H9 (cell line): ENCODE results near the gene KIF14. TPM values are rescaled to one million over a fixed set of nuclear protein-coding genes. Genes with fewer than 3 reads are reported as not detected.

Experiments used
- DNase-seq: peaks from one replicate; pipeline ENCODE4 v3.0.0-alpha.2; 2017
- H2AFZ ChIP-seq: one replicate; pipeline ENCODE4 v1.6.1; 2013; ENCODE audit warnings: mild to moderate bottlenecking, low read length, control low read depth, moderate library complexity
- H2AK5ac ChIP-seq: 2 replicates; pipeline ENCODE4 v1.6.1; 2013; ENCODE audit warnings: low read length, control low read depth, mixed read lengths; ENCODE audit not compliant: insufficient read length
- H2BK120ac ChIP-seq: one replicate; pipeline ENCODE4 v1.6.1; 2013; ENCODE audit warnings: low read depth, mild to moderate bottlenecking, low read length, control low read depth, inconsistent platforms; ENCODE audit not compliant: poor library complexity, severe bottlenecking
- H2BK12ac ChIP-seq: 2 replicates; pipeline ENCODE4 v1.6.1; 2013; ENCODE audit warnings: low read length, control low read depth, mixed read lengths, low read depth; ENCODE audit not compliant: insufficient read length
- H2BK15ac ChIP-seq: 2 replicates; pipeline ENCODE4 v1.6.1; 2013; ENCODE audit warnings: low read depth, low read length, control low read depth
- H2BK20ac ChIP-seq: one replicate; pipeline ENCODE4 v1.6.1; 2013; ENCODE audit warnings: low read depth, mild to moderate bottlenecking, low read length, control low read depth, inconsistent platforms; ENCODE audit not compliant: poor library complexity, severe bottlenecking
- H2BK5ac ChIP-seq: 2 replicates; pipeline ENCODE4 v1.6.1; 2013; ENCODE audit warnings: low read length, control low read depth, mixed read lengths; ENCODE audit not compliant: insufficient read length
- H3K14ac ChIP-seq: 2 replicates; pipeline ENCODE4 v1.6.1; 2013; ENCODE audit warnings: low read length, control low read depth; ENCODE audit not compliant: insufficient read depth
- H3K18ac ChIP-seq: 2 replicates; pipeline ENCODE4 v1.6.1; 2013; ENCODE audit warnings: low read depth, mild to moderate bottlenecking, mixed read lengths, low read length, control low read depth; ENCODE audit not compliant: insufficient read length
- H3K23ac ChIP-seq: 2 replicates; pipeline ENCODE4 v1.6.1; 2013; ENCODE audit warnings: low read length, control low read depth, mixed read lengths, low read depth; ENCODE audit not compliant: insufficient read length
- H3K23me2 ChIP-seq: 2 replicates; pipeline ENCODE4 v1.6.1; 2013; ENCODE audit warnings: low read depth, mild to moderate bottlenecking, mixed read lengths, low read length, control low read depth; ENCODE audit not compliant: insufficient read length, poor library complexity, severe bottlenecking
- H3K27ac ChIP-seq: 2 replicates; pipeline ENCODE4 v1.5.1; 2013; ENCODE audit warnings: low read length, control low read depth, mixed read lengths, low read depth; ENCODE audit not compliant: insufficient read length
- H3K27me3 ChIP-seq: 2 replicates; pipeline ENCODE4 v1.6.1; 2013; ENCODE audit warnings: low read length, control low read depth, inconsistent platforms; ENCODE audit not compliant: insufficient read depth
- H3K4ac ChIP-seq: 2 replicates; pipeline ENCODE4 v1.6.1; 2013; ENCODE audit warnings: low read depth, mild to moderate bottlenecking, control low read depth, inconsistent platforms, low read length, moderate library complexity
- H3K4me1 ChIP-seq: 2 replicates; pipeline ENCODE4 v1.6.1; 2013; ENCODE audit warnings: low read length, control low read depth, inconsistent platforms; ENCODE audit not compliant: insufficient read depth
- H3K4me2 ChIP-seq: 2 replicates; pipeline ENCODE4 v1.6.1; 2013; ENCODE audit warnings: low read length, control low read depth, mixed read lengths; ENCODE audit not compliant: insufficient read length, insufficient read depth
- H3K56ac ChIP-seq: 2 replicates; pipeline ENCODE4 v1.6.1; 2013; ENCODE audit warnings: low read depth, mild to moderate bottlenecking, mixed read lengths, low read length, control low read depth; ENCODE audit not compliant: insufficient read length
- H3K79me1 ChIP-seq: 2 replicates; pipeline ENCODE4 v1.6.1; 2013; ENCODE audit warnings: low read depth, mild to moderate bottlenecking, moderate library complexity, low read length, control low read depth, inconsistent platforms; ENCODE audit not compliant: insufficient read depth, poor library complexity, severe bottlenecking
- H3K79me2 ChIP-seq: 2 replicates; pipeline ENCODE4 v1.6.1; 2013; ENCODE audit warnings: low read length, control low read depth, inconsistent platforms; ENCODE audit not compliant: insufficient read depth
- H3K9ac ChIP-seq: 2 replicates; pipeline ENCODE4 v1.6.1; 2013; ENCODE audit warnings: low read length, control low read depth, mixed read lengths; ENCODE audit not compliant: insufficient read length; ENCODE audit errors: extremely low read depth
- H3K9me3 ChIP-seq: one replicate; pipeline ENCODE4 v1.6.1; 2013; ENCODE audit warnings: low read depth, low read length, inconsistent platforms; ENCODE audit not compliant: control insufficient read depth
- H3T11ph ChIP-seq: one replicate; pipeline ENCODE4 v1.6.1; 2013; ENCODE audit warnings: mild to moderate bottlenecking, low read length, control low read depth, inconsistent platforms
- H4K20me1 ChIP-seq: one replicate; pipeline ENCODE4 v1.6.1; 2013; ENCODE audit not compliant: control insufficient read depth, insufficient read length, insufficient read depth
- H4K5ac ChIP-seq: 2 replicates; pipeline ENCODE4 v1.6.1; 2013; ENCODE audit warnings: low read depth, mild to moderate bottlenecking, mixed read lengths, low read length, control low read depth; ENCODE audit not compliant: insufficient read length
- H4K8ac ChIP-seq: replicated peaks from 2 replicates; pipeline ENCODE4 v1.6.1; 2013; ENCODE audit warnings: low read length, control low read depth, mixed read lengths, low read depth; ENCODE audit not compliant: insufficient read length
- H4K91ac ChIP-seq: 2 replicates; pipeline ENCODE4 v1.6.1; 2013; ENCODE audit warnings: low read depth, mild to moderate bottlenecking, moderate library complexity, mixed read lengths, low read length, control low read depth; ENCODE audit not compliant: insufficient read length
- H3K27ac Mint-ChIP-seq, 3 experiments: 2 replicates in 2 of 3; 3 replicates in 1 of 3; pipeline ENCODE4 v1.8.0; 2020 to 2021; ENCODE audit warnings: mixed read lengths in 3 of 3, mild to moderate bottlenecking in 1 of 3, moderate library complexity in 1 of 3
- H3K27me3 Mint-ChIP-seq: 2 replicates; pipeline ENCODE4 v1.8.0; 2021; ENCODE audit warnings: low read depth, mild to moderate bottlenecking, moderate library complexity, mixed read lengths
- H3K36me3 Mint-ChIP-seq, 3 experiments: 2 replicates in 2 of 3; 3 replicates in 1 of 3; pipeline ENCODE4 v1.8.0; 2020 to 2021; ENCODE audit warnings: low read depth in 3 of 3, mixed read lengths in 3 of 3; ENCODE audit not compliant: insufficient read depth in 1 of 3
- H3K4me1 Mint-ChIP-seq, 2 experiments: 2 replicates each; pipeline ENCODE4 v1.8.0; 2020; ENCODE audit warnings: mixed read lengths in 2 of 2
- H3K4me3 Mint-ChIP-seq, 2 experiments: 2 replicates in 1 of 2; 3 replicates in 1 of 2; pipeline ENCODE4 v1.8.0; 2020 to 2021; ENCODE audit warnings: mild to moderate bottlenecking in 2 of 2, mixed read lengths in 2 of 2, moderate library complexity in 1 of 2
- H3K9me3 Mint-ChIP-seq, 2 experiments: 2 replicates in 1 of 2; 3 replicates in 1 of 2; pipeline ENCODE4 v1.8.0; 2020; ENCODE audit warnings: mild to moderate bottlenecking in 2 of 2, mixed read lengths in 2 of 2, moderate library complexity in 1 of 2
- CTCF ChIP-seq: fragments of 200-600 bp; sonication (generic); conservative IDR thresholded peaks from 3 replicates; pipeline ENCODE4 v1.8.0; 2021; ENCODE audit warnings: antibody characterized with exemption, mild to moderate bottlenecking
- WGBS: extraction: QIAGEN DNeasy Blood & Tissue Kit; methylation state at CpG from one replicate; pipeline ENCODE4 v1.1.7; 2013; ENCODE audit warnings: missing lambda C conversion rate, low lambda C conversion rate, mixed read lengths; ENCODE audit not compliant: insufficient read length; ENCODE audit errors: extremely low coverage; 5-methylcytosine and 5-hydroxymethylcytosine counted together
- total RNA-seq: library from RNA; stranded (reverse); gene quantifications from 2 replicates; pipeline ENCODE4 v1.2.1, GENCODE V29; 2021

The KIF14 gene
- total RNA-seq, 1 experiment from 2014 or later: 18.2 TPM

- peak within 1 kb of the TSS; percentile 37 for H2AK5ac ChIP-seq
- no peak within 1 kb of the TSS for H4K8ac ChIP-seq
- TF ChIP-seq CTCF: no peak
- H4K5ac ChIP-seq: peak within 1 kb of the TSS; percentile 66
- H3K79me2 ChIP-seq: no peaks in the 10 kb centered on the region
- H3K23ac ChIP-seq: no peak within 1 kb of the TSS
- H3K23me2 ChIP-seq: peaks cover 8% of the 10 kb centered on the region
- no peak within 1 kb of the TSS for H2BK5ac ChIP-seq
- peak within 1 kb of the TSS; percentile 98 for H3K18ac ChIP-seq
- H3K27me3 Mint-ChIP-seq: no peaks in the 10 kb centered on the region
- no peak within 1 kb of the TSS for H3T11ph ChIP-seq
- H4K20me1 ChIP-seq: no peaks in the 10 kb centered on the region
- peak within 1 kb of the TSS; percentile 94 to 95 (median 95) for H3K27ac Mint-ChIP-seq
- H3K9me3 Mint-ChIP-seq: no peaks in the 10 kb centered on the region
- H3K27me3 ChIP-seq: no peaks in the 10 kb centered on the region
- peaks cover 31 to 42% of the 10 kb centered on the region in 2 experiments for H3K4me1 Mint-ChIP-seq
- H3K9ac ChIP-seq: peak within 1 kb of the TSS; percentile 80
- H3K4me2 ChIP-seq: peak within 1 kb of the TSS; percentile 97
- no peak within 1 kb of the TSS for H2BK120ac ChIP-seq
- peak within 1 kb of the TSS; percentile 58 for H3K27ac ChIP-seq
- H3K9me3 ChIP-seq: no peaks in the 10 kb centered on the region
- DNase-seq: peak; percentile 97
- no peak within 1 kb of the TSS for H2BK12ac ChIP-seq
- H3K79me1 ChIP-seq: peaks cover 4% of the 10 kb centered on the region
- peak within 1 kb of the TSS; percentile 88 for H2AFZ ChIP-seq
- peak within 1 kb of the TSS; percentile 85 to 92 for H3K4me3 Mint-ChIP-seq
- H3K4ac ChIP-seq: no peak within 1 kb of the TSS; the same call in 1 of the 2 replicates
- H2BK15ac ChIP-seq: no peak within 1 kb of the TSS
- peaks cover 10% of the 10 kb centered on the region; the same call in 1 of the 2 replicates for H3K4me1 ChIP-seq
- no peak within 1 kb of the TSS for H3K56ac ChIP-seq
- H4K91ac ChIP-seq: no peak within 1 kb of the TSS
- no CpG with 5 or more reads among the region's 91 CpGs for WGBS
- no peak within 1 kb of the TSS for H2BK20ac ChIP-seq
- peak within 1 kb of the TSS; percentile 98 for H3K14ac ChIP-seq
- H3K36me3 Mint-ChIP-seq: peaks cover 4 to 28% (median 17%) of the 10 kb centered on the region in 3 experiments; a peak in 6 of 7 replicates
Observed at GRCh38 chr1:200669314-200670241, 49.0 kb upstream of the KIF14 start, which contains the start of gene DDX59. Gene DDX59 (minus strand): TSS chr1:200669907. CDS start chr1:200666740, 3,167 bp downstream.
